Stimulated activated naive CD8-positive, alpha-beta T cell treated with anti-CD3 and anti-CD28 coated beads, Interleukin-15, Interleukin-2, amounts not matched to agents 100 ng/mL and 50 ng/mL, for 24 hours (primary cell): Measurements from ENCODE around the gene IFI6.
"Not testable (repeated sequence)": the region's sequence is repeated elsewhere in the genome, so short reads cannot be mapped to it uniquely, and the experiment has no call there.

Experiments
- H3K27ac Mint-ChIP-seq: one replicate; pipeline ENCODE4 v1.8.0; 2021; ENCODE audit warnings: mild to moderate bottlenecking, mixed read lengths
- H3K27me3 Mint-ChIP-seq: one replicate; pipeline ENCODE4 v1.8.0; 2021; ENCODE audit warnings: mixed read lengths
- H3K36me3 Mint-ChIP-seq: one replicate; pipeline ENCODE4 v1.8.0; 2021; ENCODE audit warnings: low read depth, mixed read lengths
- H3K4me1 Mint-ChIP-seq: one replicate; pipeline ENCODE4 v1.8.0; 2021; ENCODE audit warnings: low read depth, mixed read lengths
- H3K4me3 Mint-ChIP-seq: one replicate; pipeline ENCODE4 v1.8.0; 2021; ENCODE audit warnings: mild to moderate bottlenecking, mixed read lengths
- H3K9me3 Mint-ChIP-seq: one replicate; pipeline ENCODE4 v1.8.0; 2021; ENCODE audit warnings: mixed read lengths

IFI6 gene

GRCh38 chr1:27671964-27672749 is at the start of gene IFI6:
Gene IFI6 (minus strand): TSS chr1:27672192. CDS start chr1:27669314, 2,878 bp downstream.
- Mint-ChIP-seq H3K27me3 (no peaks in the 10 kb centered on the region), H3K4me1 (peaks cover 37% of the 10 kb centered on the region), H3K9me3 (no peaks in the 10 kb centered on the region), H3K36me3 (peaks cover 4% of the 10 kb centered on the region), H3K27ac (peak within 1 kb of the TSS; percentile 91), H3K4me3 (peak within 1 kb of the TSS; percentile 90)

- Mint-ChIP-seq H3K9me3 (peaks cover 11% of the 10 kb centered on the region), H3K27me3 (peaks cover 15% of the 10 kb centered on the region), H3K4me1 (peaks cover 1% of the 10 kb centered on the region), H3K4me3 (no peak overlapping the region), H3K27ac (no peak overlapping the region), H3K36me3 (no peaks in the 10 kb centered on the region)
These were observed 47.6 kb upstream of the IFI6 start for GRCh38 chr1:27719286-27720251.

DNA sequence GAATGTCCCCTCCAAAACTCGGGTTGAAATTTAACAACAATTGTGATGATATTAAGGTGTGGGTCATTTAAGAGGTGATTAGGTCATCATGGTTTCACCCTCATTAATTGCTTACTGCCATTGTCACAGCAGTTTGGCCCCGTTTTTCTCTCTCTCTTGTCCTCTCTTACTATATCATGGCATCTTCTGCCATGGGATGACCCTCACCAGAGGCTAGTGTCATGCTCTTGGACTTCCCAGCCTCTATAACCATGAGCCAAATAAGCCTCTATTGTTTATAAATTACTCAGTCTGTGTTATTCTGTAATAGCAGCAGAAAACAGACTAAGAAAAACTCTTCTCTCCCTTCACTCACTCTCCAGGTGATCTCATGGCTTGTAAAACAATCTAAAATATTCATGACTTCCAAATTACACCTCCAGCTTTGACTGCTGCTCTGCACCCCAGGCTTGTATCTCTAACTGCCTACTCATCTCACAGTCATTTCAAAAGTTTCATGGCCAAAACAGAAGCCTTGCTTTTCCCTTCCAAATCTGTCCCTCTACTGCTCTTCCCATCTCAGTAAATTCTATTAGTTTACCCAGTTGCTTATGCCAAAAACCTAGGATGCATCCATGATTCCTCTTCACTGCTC is 44.4 kb upstream of the IFI6 start:
- Mint-ChIP-seq H3K9me3 (peaks cover 11% of the 10 kb centered on the region), H3K27me3 (peaks cover 15% of the 10 kb centered on the region), H3K36me3 (no peaks in the 10 kb centered on the region), H3K4me3 (no peak overlapping the region), H3K4me1 (peaks cover 3% of the 10 kb centered on the region), H3K27ac (no peak overlapping the region)

DNA sequence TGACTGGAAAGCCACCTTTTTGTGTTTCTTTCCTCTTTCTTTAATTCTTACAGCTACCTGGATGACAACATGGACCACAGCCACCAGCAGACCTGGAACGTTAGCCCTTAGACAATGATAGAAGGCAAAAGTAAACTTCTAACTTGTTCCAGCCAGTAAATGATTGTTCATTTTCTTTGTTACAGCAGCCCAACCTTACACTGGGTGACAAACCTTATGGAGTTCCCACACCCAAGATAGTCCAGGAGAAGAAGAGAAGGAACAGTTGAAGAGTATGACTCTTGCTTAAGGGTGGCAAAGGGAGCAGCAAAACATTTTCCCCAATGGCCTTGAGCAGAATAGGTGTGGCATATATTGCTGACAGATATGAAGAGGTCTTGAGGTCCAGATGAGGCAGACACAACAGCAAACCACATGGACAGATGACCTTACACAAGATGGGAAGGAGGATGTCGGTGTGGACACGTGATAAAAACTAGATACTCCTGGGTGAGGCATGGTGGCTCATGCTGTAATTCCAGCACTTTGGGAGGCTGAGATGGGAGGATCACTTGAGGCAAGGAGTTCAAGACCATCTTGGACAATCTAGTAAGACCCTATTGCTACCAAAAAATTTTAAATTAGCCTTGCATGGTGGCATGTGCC is 42.0 kb upstream of the IFI6 start:
- H3K27me3 Mint-ChIP-seq: peaks cover 15% of the 10 kb centered on the region
- peaks cover 3% of the 10 kb centered on the region for H3K4me1 Mint-ChIP-seq
- H3K27ac Mint-ChIP-seq: no peak overlapping the region
- no peak overlapping the region for H3K4me3 Mint-ChIP-seq
- no peaks in the 10 kb centered on the region for H3K36me3 Mint-ChIP-seq
- peaks cover 11% of the 10 kb centered on the region for H3K9me3 Mint-ChIP-seq

- Mint-ChIP-seq H3K4me3 (no peak overlapping the region), H3K36me3 (no peaks in the 10 kb centered on the region), H3K9me3 (peaks cover 11% of the 10 kb centered on the region), H3K27ac (no peak overlapping the region), H3K27me3 (peaks cover 15% of the 10 kb centered on the region), H3K4me1 (peaks cover 3% of the 10 kb centered on the region)
These were observed 41.2 kb upstream of the IFI6 start for GRCh38 chr1:27713139-27713725.

DNA sequence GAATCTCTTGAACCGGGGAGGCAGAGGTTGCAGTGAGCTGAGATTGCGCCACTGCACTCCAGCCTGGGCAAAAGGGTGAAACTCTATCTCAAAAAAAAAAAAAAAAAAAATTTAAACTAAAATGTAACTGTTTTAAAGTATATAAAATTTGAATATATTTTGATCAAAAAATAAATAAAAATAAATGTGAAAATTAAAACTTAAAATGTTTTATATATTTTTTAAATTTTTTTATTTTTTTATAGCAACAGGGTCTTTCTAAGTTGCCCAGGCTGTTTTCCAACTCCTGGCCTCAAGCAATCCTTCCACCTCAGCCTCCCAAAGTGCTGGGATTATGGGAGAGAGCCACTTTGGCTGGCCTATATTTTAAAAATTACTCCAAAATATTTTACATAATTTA is 38.6 kb upstream of the IFI6 start:
- Mint-ChIP-seq H3K27me3 (peaks cover under 1% of the 10 kb centered on the region), H3K36me3 (no peaks in the 10 kb centered on the region), H3K4me3 (no peak overlapping the region), H3K27ac (no peak overlapping the region), H3K9me3 (no peaks in the 10 kb centered on the region), H3K4me1 (peaks cover 3% of the 10 kb centered on the region)

GRCh38 chr1:27705545-27705944 is 33.6 kb upstream of the IFI6 start:
- Mint-ChIP-seq H3K27ac (no peak overlapping the region), H3K4me1 (no peaks in the 10 kb centered on the region), H3K9me3 (peaks cover 14% of the 10 kb centered on the region), H3K36me3 (peaks cover 3% of the 10 kb centered on the region), H3K27me3 (peaks cover 6% of the 10 kb centered on the region), H3K4me3 (no peak overlapping the region)

DNA sequence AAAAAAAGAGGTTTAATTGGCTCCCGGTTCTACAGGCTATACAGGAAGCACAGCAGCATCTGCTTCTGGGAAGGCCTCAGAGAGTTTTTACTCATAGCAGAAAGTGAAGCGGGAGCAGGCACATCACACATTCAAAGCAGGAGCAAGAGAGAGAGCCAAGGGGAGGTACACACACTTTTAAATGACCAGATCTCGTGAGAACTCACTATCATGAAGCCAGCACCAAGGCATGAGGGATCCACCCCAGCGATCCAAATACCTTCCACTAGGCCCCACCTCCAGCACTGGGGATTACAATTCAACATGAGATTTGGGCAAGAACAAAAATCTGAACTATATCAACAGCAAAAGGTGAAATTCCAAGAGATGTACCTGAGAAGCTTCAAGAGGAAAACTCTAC is 33.0 kb upstream of the IFI6 start:
- no peak overlapping the region for H3K27ac Mint-ChIP-seq
- peaks cover 14% of the 10 kb centered on the region for H3K9me3 Mint-ChIP-seq
- no peak overlapping the region for H3K4me3 Mint-ChIP-seq

DNA sequence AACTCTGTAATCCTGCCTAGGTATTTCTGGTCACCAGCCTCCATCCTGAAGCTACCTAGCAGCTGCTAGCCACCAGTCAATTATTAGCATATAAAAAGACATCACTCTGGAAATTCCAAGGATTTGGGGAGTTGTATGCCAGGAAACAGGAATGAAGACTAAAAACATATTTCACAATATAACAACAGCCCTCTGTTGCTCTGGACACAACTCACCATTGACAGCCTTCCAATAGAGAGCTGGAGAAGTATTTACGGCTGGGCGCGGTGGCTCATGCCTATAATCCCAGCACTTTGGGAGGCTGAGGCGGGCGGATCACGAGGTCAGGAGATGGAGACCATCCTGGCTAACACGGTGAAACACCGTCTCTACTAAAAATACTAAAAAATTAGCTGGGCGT is 24.8 kb upstream of the IFI6 start:
- H3K27ac Mint-ChIP-seq, H3K9me3 Mint-ChIP-seq, H3K27me3 Mint-ChIP-seq, H3K4me3 Mint-ChIP-seq, H3K4me1 Mint-ChIP-seq, H3K36me3 Mint-ChIP-seq: not testable (repeated sequence)

More for the DNA sequence above, 33.0 kb upstream of the IFI6 start:
- Mint-ChIP-seq H3K4me1 (no peaks in the 10 kb centered on the region), H3K36me3 (peaks cover 3% of the 10 kb centered on the region), H3K27me3 (peaks cover 6% of the 10 kb centered on the region)

DNA sequence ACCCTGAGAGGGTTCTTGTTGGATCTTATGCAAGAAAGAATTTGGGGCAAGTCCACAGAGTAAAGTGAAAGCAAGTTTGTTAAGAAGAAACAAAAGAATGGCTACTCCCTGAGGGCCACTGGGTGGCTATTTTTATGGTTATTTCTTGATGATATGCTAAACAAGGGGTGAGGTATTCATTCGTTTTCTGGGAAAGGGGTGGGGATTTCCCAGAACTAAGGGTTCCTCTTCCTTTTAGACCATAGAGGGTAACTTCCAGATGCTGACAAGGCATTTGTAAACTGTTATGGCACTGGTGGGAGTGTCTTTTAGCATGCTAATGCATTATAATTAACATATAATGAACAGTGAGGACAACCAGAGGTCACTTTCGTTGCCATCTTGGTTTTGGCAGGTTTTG is 18.2 kb upstream of the IFI6 start:
- H3K27ac Mint-ChIP-seq: peak overlapping the region; percentile 76
- H3K36me3 Mint-ChIP-seq: no peaks in the 10 kb centered on the region
- peaks cover 7% of the 10 kb centered on the region for H3K27me3 Mint-ChIP-seq
- H3K9me3 Mint-ChIP-seq: peaks cover 3% of the 10 kb centered on the region
- H3K4me1 Mint-ChIP-seq: peaks cover 13% of the 10 kb centered on the region
- H3K4me3 Mint-ChIP-seq: no peak overlapping the region

GRCh38 chr1:27689423-27690173 is 17.6 kb upstream of the IFI6 start:
- peak overlapping the region; percentile 19 for H3K4me3 Mint-ChIP-seq
- no peaks in the 10 kb centered on the region for H3K36me3 Mint-ChIP-seq
- H3K27me3 Mint-ChIP-seq: peaks cover 7% of the 10 kb centered on the region
- peaks cover 3% of the 10 kb centered on the region for H3K9me3 Mint-ChIP-seq
- peak overlapping the region; percentile 76 for H3K27ac Mint-ChIP-seq
- H3K4me1 Mint-ChIP-seq: peaks cover 13% of the 10 kb centered on the region

DNA sequence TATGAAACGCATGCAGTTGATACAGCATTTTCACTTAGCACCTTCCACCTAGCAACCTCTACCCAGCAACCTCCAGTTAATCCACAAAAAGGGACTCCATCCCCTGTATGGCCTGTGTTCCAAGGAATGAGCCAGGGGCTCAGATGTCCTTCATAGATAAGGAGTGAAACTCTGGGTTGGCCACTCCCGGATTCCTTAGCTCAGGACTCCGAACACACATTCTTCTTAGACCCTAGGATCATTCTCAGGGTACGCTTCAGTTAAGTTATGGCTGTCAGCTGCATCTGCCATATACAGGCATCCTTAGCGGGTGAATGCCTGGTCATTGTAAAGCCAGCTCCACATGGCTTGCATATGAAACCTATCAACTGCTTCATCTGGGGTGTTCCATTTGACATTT is 15.9 kb upstream of the IFI6 start:
- Mint-ChIP-seq H3K4me3 (no peak overlapping the region), H3K36me3 (no peaks in the 10 kb centered on the region), H3K27me3 (peaks cover 7% of the 10 kb centered on the region), H3K4me1 (peaks cover 13% of the 10 kb centered on the region), H3K27ac (no peak overlapping the region), H3K9me3 (peaks cover 3% of the 10 kb centered on the region)

DNA sequence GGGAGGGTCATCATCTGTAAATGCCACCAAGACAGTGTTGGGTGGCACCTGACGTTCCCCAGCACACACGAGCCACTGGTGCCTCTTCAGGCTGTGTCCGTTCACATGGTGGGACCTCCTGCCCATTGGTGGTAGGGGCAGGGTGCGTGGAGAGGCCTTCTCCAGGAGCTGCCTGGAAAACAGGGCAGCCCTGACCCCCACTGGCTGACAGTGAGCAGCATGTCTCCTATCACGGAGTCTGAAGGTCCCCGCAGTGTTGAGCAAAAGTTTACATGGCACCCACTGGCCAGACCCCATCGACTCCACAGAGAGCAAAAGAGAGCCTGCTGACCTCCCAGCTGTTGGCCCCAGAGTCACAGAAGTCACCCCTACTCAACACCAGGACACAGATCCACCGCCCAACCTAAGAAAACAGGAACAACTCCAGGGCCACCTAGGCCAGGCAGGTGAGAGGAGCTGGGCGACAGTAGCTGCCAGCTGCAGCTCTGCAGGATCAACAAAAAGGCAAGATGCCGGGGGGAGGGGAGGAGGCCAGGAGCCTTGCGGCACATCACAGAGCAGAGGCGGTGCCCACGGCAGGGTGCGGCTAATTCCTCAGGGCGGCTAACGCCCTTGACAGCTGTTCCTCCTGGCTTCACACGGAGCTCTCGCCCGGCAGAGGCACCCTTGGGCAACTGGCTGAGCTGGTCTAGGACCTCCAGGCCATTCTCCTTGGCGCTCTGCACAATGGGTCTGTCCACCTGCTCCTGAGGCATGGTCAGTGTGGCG is 14.4 kb upstream of the IFI6 start:
- H3K9me3 Mint-ChIP-seq: peaks cover 7% of the 10 kb centered on the region
- peaks cover 7% of the 10 kb centered on the region for H3K27me3 Mint-ChIP-seq
- H3K4me1 Mint-ChIP-seq: peaks cover 13% of the 10 kb centered on the region
- no peak overlapping the region for H3K27ac Mint-ChIP-seq
- H3K4me3 Mint-ChIP-seq: no peak overlapping the region
- peaks cover 4% of the 10 kb centered on the region for H3K36me3 Mint-ChIP-seq
